Stimulated activated CD4-positive, alpha-beta T cell treated with anti-CD3 and anti-CD28 coated beads, TNF-alpha, amount 100 ng/mL, for 1 hour (primary cell): Measurements from ENCODE around the gene PJA2.
"Not testable (repeated sequence)": the region's sequence is repeated elsewhere in the genome, so short reads cannot be mapped to it uniquely, and the experiment has no call there.

Source experiments
- DNase-seq, 3 donors: peaks; one replicate each; pipeline ENCODE4 v3.0.0-alpha.2; 2020; ENCODE audit warnings: low read depth in 3 of 3, low spot score in 1 of 3

PJA2 gene, protein sequence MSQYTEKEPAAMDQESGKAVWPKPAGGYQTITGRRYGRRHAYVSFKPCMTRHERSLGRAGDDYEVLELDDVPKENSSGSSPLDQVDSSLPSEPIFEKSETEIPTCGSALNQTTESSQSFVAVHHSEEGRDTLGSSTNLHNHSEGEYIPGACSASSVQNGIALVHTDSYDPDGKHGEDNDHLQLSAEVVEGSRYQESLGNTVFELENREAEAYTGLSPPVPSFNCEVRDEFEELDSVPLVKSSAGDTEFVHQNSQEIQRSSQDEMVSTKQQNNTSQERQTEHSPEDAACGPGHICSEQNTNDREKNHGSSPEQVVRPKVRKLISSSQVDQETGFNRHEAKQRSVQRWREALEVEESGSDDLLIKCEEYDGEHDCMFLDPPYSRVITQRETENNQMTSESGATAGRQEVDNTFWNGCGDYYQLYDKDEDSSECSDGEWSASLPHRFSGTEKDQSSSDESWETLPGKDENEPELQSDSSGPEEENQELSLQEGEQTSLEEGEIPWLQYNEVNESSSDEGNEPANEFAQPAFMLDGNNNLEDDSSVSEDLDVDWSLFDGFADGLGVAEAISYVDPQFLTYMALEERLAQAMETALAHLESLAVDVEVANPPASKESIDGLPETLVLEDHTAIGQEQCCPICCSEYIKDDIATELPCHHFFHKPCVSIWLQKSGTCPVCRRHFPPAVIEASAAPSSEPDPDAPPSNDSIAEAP

DNA sequence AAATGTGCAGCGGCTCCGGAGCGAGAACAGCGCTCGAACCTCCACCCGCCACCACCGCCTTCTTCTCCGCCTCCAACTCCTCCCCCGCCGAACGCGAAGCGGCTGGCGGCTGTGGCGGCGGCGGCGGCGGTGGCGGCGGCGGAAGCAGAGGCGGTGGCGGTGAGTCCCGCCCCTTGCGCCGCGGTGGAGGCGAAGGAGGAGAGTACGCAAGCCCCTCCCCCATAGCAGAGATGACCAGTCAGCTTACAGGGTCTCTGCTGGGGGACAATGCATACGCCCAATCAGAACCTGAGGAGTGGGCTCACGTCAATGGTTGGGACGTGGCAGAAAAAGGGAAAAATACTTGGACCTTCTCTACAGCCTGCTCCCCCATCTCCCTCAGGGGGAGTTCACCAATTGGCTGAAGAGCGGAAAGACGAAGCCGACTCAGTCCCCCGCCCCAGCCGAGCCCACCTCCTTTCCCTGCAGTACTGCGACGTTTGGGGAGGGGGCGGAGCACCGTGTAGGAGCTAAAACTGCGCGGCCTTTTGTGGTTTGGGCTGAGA, at the start of gene PJA2:
TSS of gene PJA2 (minus strand) at position 131 of the 545 bp plus-strand sequence. CDS start 26,541 bp downstream, outside the sequence.
- peak; percentile 90 to 94 (median 91) for DNase-seq

DNA sequence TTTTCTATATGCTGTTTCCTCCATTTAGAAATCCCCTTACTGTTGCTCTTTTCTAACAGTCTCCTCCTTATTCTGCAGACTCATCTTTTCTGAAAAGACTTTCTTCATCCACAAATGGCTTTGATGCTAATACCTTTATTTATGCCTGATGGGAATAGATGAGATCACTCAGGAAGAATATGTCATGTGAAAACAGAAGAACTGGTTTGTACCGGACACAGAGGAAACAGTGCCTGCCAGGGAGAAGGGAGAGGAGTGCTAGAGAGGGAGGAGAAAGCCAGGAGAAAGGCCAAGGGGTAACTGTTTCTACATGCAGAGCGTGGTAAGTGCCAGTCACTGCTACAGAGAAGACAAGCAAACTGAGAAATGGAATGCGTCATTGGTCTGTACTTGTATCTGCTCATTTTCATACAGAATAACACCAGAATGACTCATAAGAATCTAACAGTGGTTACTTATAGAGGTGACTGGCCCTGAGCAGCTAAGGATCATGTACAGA, 45.9 kb upstream of the PJA2 start:
- no peak for DNase-seq

DNA sequence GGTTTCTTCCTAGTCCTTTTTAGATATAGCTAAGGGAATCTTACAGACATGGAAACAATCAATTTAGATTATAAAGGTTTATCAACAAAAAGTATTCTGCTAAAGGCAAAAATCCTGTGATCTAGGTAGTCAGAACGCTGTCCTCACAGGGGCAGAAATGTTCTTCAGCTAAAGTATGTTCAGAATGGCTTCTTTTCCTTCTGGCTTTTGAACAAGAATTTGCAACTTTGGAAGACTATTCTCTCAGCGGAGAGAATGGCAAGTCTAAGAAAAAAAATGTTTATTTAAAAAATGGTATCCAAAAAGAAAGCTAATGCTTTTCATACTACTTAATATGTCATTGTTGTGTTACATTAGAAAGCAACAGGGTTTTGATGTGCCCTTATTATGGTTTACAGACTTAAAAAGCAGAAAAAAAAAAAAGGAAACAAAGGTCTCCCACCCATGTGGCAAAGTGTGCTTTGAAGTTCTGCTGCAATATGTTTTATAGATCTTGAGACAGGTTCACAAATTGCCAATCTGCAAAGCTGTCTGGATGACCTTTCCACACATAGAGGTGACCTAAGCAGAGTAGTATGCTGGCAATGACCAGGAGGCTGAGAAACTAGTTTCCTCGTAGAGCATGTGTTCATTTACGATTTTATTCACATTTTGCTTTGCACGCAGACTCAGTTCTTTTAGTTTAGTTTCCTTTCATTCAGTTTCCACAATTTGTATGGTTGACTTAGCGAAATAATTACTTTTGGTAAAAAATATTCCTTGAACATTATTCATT, 45.1 kb upstream of the PJA2 start:
- DNase-seq: no peak

DNA sequence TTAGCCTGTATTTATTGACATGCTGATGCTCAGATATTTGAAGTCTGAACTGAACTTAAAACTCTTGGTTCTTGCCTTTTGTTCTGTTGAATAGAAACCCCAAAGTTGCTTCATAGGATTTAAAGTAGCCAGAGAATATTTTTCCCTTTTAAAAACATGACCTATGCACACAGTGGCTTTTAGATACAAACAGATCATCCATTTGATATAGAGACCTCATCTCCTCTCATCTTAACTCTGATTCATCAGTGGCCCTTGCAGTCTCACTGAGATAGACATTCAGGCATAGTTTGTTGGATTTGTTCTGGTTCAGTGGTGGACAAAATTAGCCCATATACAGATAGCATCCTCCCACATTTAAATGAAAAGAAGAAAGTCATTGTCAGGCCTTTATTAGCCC, 43.5 kb upstream of the PJA2 start:
- DNase-seq: no peak

DNA sequence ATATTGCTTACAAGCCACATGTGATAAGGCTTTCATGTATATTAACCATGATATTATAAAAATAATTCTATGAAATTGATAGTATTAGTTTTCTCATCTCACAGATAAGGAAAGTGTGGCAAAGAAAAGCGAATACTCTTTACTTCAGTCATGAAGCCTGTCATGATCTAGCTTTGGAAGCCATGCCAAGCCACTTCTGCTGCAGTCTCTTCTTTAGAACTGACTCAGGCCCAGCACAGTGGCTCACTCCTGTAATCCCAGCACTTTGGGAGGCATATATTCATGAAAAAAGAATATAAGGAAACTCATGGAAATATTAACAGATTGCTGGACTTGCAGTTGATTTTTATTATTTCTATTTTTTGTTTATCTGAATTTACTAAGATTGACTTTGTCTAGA, 42.9 kb upstream of the PJA2 start:
- DNase-seq: no peak

DNA sequence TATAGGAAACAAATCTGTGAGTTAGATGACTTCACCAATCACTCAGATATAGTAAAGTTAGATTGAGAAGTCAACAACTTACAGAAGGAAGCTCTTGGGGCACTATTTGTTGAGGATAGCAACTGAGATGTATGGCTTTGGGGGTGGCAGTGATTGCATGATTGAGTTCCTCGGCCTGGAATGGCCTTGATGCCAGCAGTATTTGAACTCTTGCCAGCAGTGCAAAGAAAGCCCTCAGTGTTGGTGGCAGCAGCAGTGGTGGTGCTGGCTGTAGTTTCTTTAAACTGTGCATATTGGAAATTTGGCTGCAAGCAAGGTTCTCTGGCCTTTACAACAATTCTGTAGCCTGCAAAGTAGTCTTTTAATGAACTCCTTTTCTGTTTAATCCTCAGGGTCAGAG, 41.4 kb upstream of the PJA2 start:
- no peak for DNase-seq

DNA sequence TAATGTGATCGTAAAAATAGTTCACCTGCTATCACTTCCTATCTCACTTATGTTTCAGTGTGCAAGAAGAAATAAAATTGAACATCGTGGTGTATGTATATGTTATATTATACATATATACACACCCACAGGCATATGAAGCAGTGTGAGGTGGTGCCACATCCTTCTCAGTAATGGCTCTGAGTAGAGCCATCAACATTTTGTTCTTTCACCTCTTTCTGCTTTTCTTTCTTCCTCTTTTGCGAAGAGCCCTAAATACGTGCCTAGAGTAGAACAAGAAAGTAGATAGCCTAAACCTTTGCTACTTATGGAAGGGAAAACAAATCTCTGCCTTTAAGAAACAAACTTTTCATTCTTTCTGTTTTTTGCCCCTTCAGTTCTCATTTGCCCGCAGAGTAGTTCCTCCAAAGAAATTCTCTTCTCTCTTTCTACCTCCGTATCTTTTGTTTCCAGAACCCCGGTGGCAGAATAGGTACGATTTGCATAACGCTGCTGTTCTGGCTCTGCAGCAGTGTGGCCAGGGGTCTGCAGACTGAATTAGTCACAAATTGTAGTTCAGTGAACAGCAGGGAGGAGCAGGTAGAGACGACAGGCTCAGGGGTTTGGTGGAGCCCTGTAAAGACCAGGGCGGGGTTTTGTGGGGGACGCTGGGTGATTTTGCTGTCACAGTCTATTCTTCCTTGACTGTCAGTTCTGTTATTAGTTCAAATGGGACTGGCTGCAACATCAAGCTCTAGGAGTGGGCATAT, 40.5 kb upstream of the PJA2 start:
- no peak for DNase-seq

DNA sequence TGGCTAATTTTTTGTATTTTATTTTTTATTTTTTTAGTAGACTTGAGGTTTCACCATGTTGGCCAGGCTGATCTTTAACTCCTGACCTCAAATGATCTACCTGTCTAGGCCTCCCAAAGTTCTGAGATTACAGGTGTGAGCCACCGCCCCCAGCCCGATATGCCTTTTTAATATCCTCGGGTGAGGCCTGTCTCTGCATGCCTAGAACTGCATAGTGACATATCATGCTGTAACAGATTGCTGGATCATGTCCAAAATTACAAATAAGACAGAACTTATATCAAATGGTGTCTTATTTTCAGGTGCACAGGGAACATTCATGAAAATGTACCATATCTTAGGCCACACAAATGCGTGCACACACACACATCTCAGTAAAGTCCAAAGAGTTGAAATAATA, 39.1 kb upstream of the PJA2 start:
- no peak for DNase-seq

DNA sequence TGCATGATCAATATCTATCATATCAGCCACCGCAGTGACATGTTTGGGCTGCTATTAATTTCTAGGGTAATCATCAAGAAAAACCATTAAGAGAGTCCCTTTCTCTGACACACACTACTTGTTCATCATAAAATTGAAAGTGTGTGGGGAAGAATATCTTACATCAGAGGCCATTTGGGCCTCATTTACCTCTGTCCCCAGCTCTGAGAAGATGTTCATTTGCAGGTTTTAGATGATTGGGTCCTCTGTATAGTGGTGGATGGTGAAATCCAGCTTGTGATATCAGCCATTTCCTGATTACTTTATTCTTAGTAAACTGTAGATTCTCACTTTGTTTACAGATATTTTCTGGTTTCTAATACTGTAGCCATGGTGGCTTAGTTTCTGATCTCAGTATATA, 29.8 kb upstream of the PJA2 start:
- DNase-seq: no peak

DNA sequence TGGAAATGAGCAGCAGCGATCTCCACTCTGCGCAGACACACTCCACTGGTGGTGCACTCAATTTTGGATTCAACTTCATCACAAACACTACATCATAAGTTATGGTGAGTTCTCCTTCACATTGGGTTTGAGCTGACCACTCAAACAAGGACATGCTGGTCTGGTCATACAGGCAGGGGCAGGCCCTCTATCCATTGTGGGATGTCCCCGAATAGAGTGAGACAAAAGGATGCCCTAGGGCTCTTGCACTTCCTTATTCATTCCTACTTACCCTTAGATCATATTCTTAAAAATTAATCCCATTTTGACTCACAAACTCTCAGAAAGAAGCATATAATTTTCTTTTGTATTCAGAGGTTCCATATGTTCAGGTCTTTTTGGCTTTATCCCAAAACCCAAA, 16.3 kb upstream of the PJA2 start:
- no peak for DNase-seq

DNA sequence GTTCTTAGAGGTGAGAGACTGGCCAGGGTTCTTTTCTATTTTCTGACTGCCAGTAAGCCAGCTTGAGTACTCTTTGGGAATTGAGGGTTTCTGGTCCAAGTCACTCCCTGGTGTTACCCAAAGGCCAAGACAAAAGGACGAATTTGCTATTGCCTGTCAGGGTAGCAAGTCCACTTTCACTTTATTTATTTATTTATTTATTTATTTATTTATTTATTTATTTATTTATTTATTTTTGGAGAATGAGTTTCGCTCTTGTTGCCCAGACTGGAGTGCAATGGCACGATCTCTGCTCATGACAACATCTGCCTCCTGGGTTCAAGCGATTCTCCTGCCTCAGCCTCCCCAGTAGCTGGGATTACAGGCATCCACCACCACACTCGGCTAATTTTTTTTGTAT, 15.7 kb upstream of the PJA2 start:
- DNase-seq: not testable (repeated sequence)

DNA sequence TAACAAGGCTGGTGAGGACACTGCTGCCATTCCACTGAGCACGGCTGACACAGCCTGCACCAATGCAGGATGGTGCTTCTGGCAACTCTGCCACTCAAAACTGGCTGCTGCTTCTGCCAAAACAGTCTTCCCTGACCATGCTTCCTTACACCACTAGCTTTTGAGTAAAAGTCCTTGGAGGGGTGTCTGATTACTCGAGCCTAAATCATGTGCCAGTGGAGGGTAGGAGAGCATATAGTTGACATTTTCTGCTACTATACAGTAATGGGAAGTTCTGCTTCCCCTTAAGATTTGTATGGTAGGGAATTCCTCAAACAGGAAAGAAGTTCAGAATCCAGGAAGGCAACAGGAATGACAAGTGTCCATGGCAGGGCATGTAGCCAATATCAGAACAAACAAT, 12.2 kb upstream of the PJA2 start:
- DNase-seq: no peak

DNA sequence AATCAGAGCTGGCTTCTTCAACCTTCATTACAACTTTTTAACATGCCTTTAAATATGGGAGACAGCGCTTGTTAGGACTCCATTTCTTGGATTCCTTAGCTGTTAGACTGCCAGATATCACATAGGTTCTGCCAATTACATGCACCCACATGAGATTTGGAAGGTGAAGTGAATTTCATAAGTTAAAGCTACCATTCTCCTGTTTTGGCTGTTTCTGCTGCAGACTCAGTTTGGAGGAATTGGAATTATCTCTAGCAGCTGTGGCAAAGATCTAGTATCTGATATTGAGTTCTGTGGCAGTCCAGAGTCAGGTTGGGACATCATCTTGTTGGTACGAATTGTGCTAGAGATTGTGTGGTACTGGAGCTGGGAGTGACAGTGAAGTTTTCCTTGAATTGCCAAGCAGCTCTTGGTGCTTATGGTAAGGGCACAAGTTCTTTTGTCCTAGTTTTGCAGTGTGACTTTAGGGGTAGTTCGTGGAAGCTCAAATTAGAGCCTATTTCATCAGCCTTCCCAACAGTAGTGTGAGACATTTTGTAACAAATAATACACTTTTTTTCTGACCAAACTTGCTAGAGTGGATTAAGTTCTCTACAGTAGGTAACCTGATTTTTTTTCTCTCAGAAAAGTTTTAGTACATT, 9.1 kb upstream of the PJA2 start:
- DNase-seq: no peak

DNA sequence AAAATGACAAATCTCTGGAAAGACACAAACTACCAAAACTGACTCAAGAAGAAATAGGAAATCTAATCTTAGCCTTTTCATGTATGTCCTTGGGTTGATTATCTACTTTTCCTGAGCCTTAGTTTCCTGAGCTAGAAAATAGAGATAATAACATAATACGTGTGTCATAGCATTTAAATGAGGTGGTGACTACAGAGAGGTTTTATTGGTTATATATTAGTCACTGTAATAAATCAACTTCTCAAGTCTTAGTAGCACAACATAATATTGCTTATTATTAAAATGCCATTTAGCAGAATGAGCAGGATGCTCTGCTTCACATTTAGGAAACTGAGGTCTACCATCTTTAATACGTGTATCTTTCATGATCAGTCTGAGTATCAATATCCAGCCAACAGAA, 7.1 kb upstream of the PJA2 start:
- DNase-seq: no peak

DNA sequence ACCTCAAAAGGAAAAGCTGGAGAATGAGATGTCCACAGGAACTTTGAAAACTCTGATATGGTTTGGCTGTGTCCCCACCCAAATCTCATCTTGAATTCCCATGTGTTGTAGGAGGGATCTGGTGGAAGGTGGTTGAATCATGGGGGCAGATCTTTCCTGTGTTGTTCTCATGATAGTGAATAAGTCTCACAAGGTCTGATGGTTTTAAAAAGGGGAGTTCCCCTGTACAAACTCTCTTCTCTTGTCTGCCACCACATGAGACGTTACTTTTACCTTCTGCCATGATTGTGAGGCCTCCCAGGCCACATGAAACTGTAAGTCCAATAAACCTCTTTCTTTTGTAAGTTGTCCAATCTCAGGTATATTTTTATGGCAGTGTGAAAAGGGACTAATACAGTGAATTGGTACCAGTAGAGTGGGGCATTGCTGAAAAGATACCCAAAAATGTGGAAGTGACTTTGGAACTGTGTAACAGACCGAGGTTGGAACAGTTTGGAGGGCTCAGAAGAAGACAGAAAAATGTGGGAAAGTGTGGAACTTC, 4.2 kb upstream of the PJA2 start:
- not testable (repeated sequence) for DNase-seq

DNA sequence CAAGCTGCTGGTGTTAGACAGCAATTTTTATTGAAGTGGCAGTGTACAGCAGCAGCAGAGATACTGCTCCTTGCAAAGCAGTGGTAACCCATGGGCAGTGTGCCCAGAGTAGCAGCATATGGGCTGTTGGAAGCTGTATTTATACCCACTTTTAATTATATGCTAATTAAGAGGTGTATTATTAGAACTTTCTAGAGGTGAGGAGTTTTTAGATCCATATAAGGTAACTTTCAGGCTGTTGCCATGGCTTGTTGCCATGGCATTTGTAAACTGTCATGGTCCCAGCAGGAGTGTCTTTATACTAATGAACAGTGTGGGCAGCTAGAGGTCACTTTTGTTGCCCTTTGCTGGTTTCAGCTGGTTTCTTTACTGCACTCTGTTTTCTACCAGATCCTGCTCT, 3.7 kb upstream of the PJA2 start:
- no peak for DNase-seq

DNA sequence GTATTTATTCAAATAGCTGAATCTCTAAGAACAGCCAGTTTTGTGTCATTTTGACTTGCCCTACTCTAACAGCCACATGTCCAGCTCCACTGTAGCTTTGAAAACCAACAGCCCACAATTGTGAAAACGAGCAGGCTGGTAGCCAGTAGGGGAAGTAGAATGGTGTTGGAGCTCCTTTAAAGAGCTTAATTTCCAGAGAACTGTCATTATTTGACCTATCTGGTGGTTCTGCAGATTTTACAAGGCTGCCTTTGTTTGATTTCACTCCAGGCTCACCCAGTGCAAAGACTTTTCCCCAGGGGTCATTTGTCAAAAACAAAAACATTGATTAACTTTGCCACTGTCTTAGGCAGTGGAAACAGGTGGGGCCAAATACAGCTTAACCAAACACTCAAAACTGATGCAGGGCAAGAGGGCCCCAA, 3.2 kb upstream of the PJA2 start:
- no peak for DNase-seq

DNA sequence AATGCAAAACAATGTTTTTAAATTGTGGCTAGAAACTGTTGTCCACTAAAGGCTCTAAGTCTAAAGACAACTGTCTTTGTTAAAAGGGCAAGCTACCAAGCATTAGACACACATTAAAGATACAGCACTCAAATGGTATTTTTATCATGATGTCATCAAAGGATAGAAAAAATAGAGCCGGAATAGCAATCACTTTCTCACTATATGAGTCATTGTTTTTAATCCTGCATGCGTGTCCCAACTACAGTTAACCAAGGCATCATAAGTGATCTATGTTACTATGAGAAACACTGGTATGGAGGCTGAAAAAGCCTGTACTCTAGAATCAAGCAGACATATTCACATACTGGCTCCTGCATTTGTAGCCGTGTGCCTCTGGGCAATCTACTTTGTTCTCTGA, 1.9 kb upstream of the PJA2 start:
- DNase-seq: no peak

DNA sequence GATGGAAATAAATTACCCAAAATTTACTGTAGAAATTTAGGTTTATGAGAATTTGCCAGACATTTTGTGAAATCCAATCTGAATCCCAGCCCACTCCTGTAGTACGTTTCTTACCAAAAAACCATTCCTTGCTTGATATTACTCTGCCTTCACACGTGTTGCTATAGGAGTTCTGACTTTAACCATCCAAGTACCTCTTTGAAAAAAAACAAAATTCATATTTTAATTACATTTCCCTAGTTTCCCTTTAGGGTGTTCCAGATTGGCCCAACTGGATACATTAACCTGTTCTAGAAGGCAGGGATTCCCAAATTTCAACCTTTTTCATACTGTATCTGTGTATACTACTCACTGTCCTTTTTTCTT, 1.4 kb upstream of the PJA2 start:
- DNase-seq: no peak
